HepG2 (cell line): ENCODE results near the gene FYB2. TPM values are rescaled to one million over a fixed set of nuclear protein-coding genes. Genes with fewer than 3 reads are reported as not detected.

Experiments
- ATAC-seq: fragments of 200-7000 bp; cut with Tn5 transposase; 3 replicates; pipeline ENCODE4 v1.9.1; 2020; ENCODE audit warnings: mild to moderate bottlenecking, moderate library complexity
- BruUV-seq: library from RNA; stranded (reverse); fragments of 400-500 nt; replicated peaks from 2 replicates; lab custom pipeline; 2021; lab: Mats Ljungman, UMichigan
- CTCF ChIA-PET: fragments of 300-600 bp; formaldehyde crosslinking; extraction: SDS; loops from one replicate; lab custom pipeline; 2021; ENCODE audit warnings: low total read pairs, inconsistent platforms, low intra/inter-chr PET ratio; lab: Yijun Ruan, JAX
- POLR2A ChIA-PET: fragments of 350-600 bp; sonication (Branson Sonifier 250); formaldehyde crosslinking; loops from one replicate; lab custom pipeline; 2020; ENCODE audit warnings: antibody characterized with exemption, inconsistent platforms; lab: Yijun Ruan, JAX
- DNase-seq: peaks from one replicate; pipeline ENCODE4 v3.0.0-alpha.2; 2015; ENCODE audit warnings: low spot score
- FAIRE-seq: peaks from 3 replicates; lab custom pipeline; 2011; peaks lifted over from hg19 to GRCh38; lab: Jason Lieb, UNC
- H2AFZ ChIP-seq: one replicate; pipeline ENCODE4 v1.6.1; 2011; ENCODE audit warnings: low read length, inconsistent platforms
- H3K27ac ChIP-seq: fragments of 300-600 bp; 3 replicates; pipeline ENCODE4 v1.8.0; 2011; ENCODE audit warnings: mixed run types, mild to moderate bottlenecking, mixed read lengths, low read length, inconsistent platforms; ENCODE audit not compliant: insufficient read depth; ENCODE audit errors: extremely low read length
- H3K27me3 ChIP-seq, 2 experiments: fragments of 200-600 bp in 1 of 2; 2 replicates in 1 of 2; 3 replicates in 1 of 2; pipeline versions ENCODE4 v1.6.0 to v1.8.0; 2011; ENCODE audit warnings: low read length in 2 of 2, mild to moderate bottlenecking in 2 of 2, moderate library complexity in 2 of 2, inconsistent platforms in 1 of 2; ENCODE audit not compliant: insufficient read depth in 2 of 2, control insufficient read depth in 1 of 2
- H3K36me3 ChIP-seq, 2 experiments: fragments of 200-600 bp in 1 of 2; replicated peaks in 1 of 2; 2 replicates in 1 of 2; 3 replicates in 1 of 2; pipeline versions ENCODE4 v1.5.1 to v1.8.0; 2011; ENCODE audit warnings: low read length in 2 of 2, inconsistent platforms in 1 of 2; ENCODE audit not compliant: insufficient read depth in 2 of 2, control insufficient read depth in 1 of 2
- H3K4me1 ChIP-seq: 2 replicates; pipeline ENCODE4 v1.5.1; 2012; ENCODE audit warnings: low read length, inconsistent platforms; ENCODE audit not compliant: insufficient read depth
- H3K4me2 ChIP-seq: 2 replicates; pipeline ENCODE4 v1.6.0; 2011; ENCODE audit warnings: low read depth, low read length, inconsistent platforms
- H3K4me3 ChIP-seq, 3 experiments: fragments of 200-600 bp in 1 of 3; sonication (generic), shearing (Covaris generic) in 1 of 3; replicated peaks in 1 of 3; 2 replicates each; pipeline ENCODE4 v1.5.1; 2011 to 2016; ENCODE audit warnings: low read length in 3 of 3, inconsistent platforms in 2 of 3, low read depth in 2 of 3, mild to moderate bottlenecking in 2 of 3, control low read depth in 1 of 3, mixed read lengths in 1 of 3; ENCODE audit not compliant: insufficient read depth in 1 of 3
- H3K79me2 ChIP-seq: one replicate; pipeline ENCODE4 v1.6.1; 2011; ENCODE audit warnings: low read length, inconsistent platforms; ENCODE audit not compliant: insufficient read depth
- H3K9ac ChIP-seq: 2 replicates; pipeline ENCODE4 v1.6.0; 2011; ENCODE audit warnings: mild to moderate bottlenecking, low read depth, low read length, inconsistent platforms; ENCODE audit not compliant: insufficient read depth
- H3K9me3 ChIP-seq: 2 replicates; pipeline ENCODE4 v1.5.1; 2012; ENCODE audit warnings: mild to moderate bottlenecking, low read length
- H4K20me1 ChIP-seq: 2 replicates; pipeline ENCODE4 v1.6.0; 2011; ENCODE audit warnings: inconsistent platforms, mild to moderate bottlenecking, low read length, moderate library complexity; ENCODE audit not compliant: insufficient read depth
- HNF4A ChIP-seq: sonication (generic); formaldehyde crosslinking; IDR thresholded peaks from 2 replicates; pipeline ENCODE4 v1.4.0; 2020; ENCODE audit warnings: missing genetic modification reagents
- NFRKB ChIP-seq: fragments of 450-650 bp; IDR thresholded peaks from 2 replicates; pipeline ENCODE4 v1.6.1; 2017
- SMAD9 ChIP-seq: sonication (generic); formaldehyde crosslinking; IDR thresholded peaks from 2 replicates; pipeline ENCODE4 v1.5.1; 2020; ENCODE audit warnings: mild to moderate bottlenecking, missing genetic modification reagents
- SMARCE1 ChIP-seq: fragments of 450-650 bp; IDR thresholded peaks from 2 replicates; pipeline ENCODE4 v1.6.1; 2017; ENCODE audit warnings: borderline replicate concordance
- SRF ChIP-seq: IDR thresholded peaks from 2 replicates; pipeline ENCODE4 v1.6.1; 2011; ENCODE audit warnings: mild to moderate bottlenecking, low read depth, low read length, moderate library complexity
- ZFAT ChIP-seq: sonication (generic); formaldehyde crosslinking; conservative IDR thresholded peaks from 2 replicates; pipeline ENCODE4 v1.8.1; 2023; ENCODE audit warnings: missing genetic modification reagents, inconsistent platforms
- ZNF205 ChIP-seq: IDR thresholded peaks from 2 replicates; pipeline ENCODE4 v1.6.1; 2018; ENCODE audit warnings: missing biosample characterization, missing genetic modification reagents
- WGBS: methylation state at CpG from one replicate; pipeline ENCODE4 v1.1.6; 2017; ENCODE audit warnings: low lambda C conversion rate; 5-methylcytosine and 5-hydroxymethylcytosine counted together
- in situ Hi-C: cut with HindIII; loops from 2 replicates; pipeline ENCODE4 v1.10.0; 2017; ENCODE audit warnings: low pct_unique_long_range_greater_than_20kb; ENCODE audit not compliant: extremely low pct_ligation_motif_present
- intact Hi-C: fragments of 100-400 bp; cut with micrococcal nuclease; formaldehyde crosslinking; loops from one replicate; pipeline ENCODE4 v1.10.0; 2022; ENCODE audit not compliant: unreplicated experiment
- polyA plus RNA-seq, 8 experiments: library from polyadenylated mRNA; depleted of rRNA in 3 of 8; stranded (reverse) in 7 of 8; unstranded in 1 of 8; fragments of >200 nt; fragmentation: Illumina TruSeq in 4 of 8; extraction: Trizol in 4 of 8; gene quantifications; 2 replicates each; pipeline versions ENCODE4 v1.2.1 to v1.2.3, GENCODE V29; 2011 to 2016; ENCODE audit warnings: low read depth in 4 of 8, missing spikeins in 1 of 8, mixed read lengths in 1 of 8; ENCODE audit not compliant: insufficient read depth in 1 of 8
- total RNA-seq, 5 experiments: library from RNA; depleted of rRNA; stranded (reverse); fragments of >200 nt; fragmentation: Illumina TruSeq; extraction: Trizol; gene quantifications; 2 replicates each; pipeline ENCODE4 v1.2.3, GENCODE V29; 2016; ENCODE audit warnings: low read depth in 1 of 5
- TF ChIP-seq, protein P1 (sequence below): sonication (generic); formaldehyde crosslinking; IDR thresholded peaks from 2 replicates; pipeline ENCODE4 v1.8.1; 2023; ENCODE audit warnings: missing genetic modification reagents, inconsistent platforms, borderline replicate concordance
- TF ChIP-seq, protein P2 (sequence below): sonication (generic); formaldehyde crosslinking; IDR thresholded peaks from 2 replicates; pipeline ENCODE4 v1.8.0; 2022; ENCODE audit warnings: mild to moderate bottlenecking, missing genetic modification reagents, borderline replicate concordance
- TF ChIP-seq, protein P3 (sequence below), 2 experiments: sonication (generic) in 1 of 2; formaldehyde crosslinking in 1 of 2; IDR thresholded peaks; 2 replicates each; pipeline versions ENCODE4 v1.6.1 to v1.9.0; 2014 to 2022; ENCODE audit warnings: antibody characterized with exemption in 1 of 2, borderline replicate concordance in 1 of 2, inconsistent platforms in 1 of 2, low read depth in 1 of 2, missing genetic modification reagents in 1 of 2

The FYB2 gene
- total and polyA plus RNA-seq, 2 of the 13 experiments (the other 11 are each of a cell fraction or from before 2014, with no cell fraction given) = 1.2 to 2.7 TPM

DNA sequence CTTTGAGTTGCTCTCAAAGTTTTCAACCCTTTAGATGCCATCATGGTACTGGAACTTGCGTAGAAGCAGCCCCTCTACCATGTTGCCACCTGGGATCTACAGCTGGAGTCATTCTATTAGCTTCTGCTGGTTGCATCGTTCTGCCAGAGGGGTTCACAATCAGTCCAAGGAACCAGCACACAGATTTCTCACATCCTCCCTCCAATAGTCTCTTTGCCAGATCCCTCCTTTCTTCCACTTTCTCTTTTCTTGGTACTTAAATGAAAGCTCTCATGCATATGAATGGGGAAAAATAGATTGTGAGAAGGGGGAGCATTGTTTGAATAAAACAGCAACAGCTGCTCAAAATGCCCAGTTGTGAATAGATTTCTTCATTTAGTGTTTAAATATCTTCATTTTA is 31.2 kb upstream of the FYB2 start:
- Histone ChIP-seq H3K9me3 (no peaks in the 10 kb centered on the region), H3K9ac (no peak overlapping the region), H3K36me3 (no peaks in the 10 kb centered on the region), H3K27me3 (no peaks in the 10 kb centered on the region), H3K4me1 (peaks cover 57% of the 10 kb centered on the region), H4K20me1 (no peaks in the 10 kb centered on the region), H3K4me2 (no peak overlapping the region), H3K79me2 (no peaks in the 10 kb centered on the region), H3K4me3 (no peak overlapping the region), H2AFZ (no peak overlapping the region), H3K27ac (no peak overlapping the region)
- intact Hi-C loops (no loop called here), in situ Hi-C loops (loop anchor here (5.0 kb wide), 1 partner anchor 62 kb away; no protein-coding TSS in a partner anchor)
- 100% methylated on average over 2 of the region's 2 CpGs for WGBS
- TF ChIP-seq, protein P1, sequence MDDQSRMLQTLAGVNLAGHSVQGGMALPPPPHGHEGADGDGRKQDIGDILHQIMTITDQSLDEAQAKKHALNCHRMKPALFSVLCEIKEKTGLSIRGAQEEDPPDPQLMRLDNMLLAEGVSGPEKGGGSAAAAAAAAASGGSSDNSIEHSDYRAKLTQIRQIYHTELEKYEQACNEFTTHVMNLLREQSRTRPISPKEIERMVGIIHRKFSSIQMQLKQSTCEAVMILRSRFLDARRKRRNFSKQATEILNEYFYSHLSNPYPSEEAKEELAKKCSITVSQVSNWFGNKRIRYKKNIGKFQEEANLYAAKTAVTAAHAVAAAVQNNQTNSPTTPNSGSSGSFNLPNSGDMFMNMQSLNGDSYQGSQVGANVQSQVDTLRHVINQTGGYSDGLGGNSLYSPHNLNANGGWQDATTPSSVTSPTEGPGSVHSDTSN (CRISPR knock-in tag) = no peak
- TF ChIP-seq ZNF205 (CRISPR knock-in tag) (no peak), NFRKB (no peak)
- FAIRE-seq (no peak), DNase-seq (no peak), ATAC-seq (no peak)
- ChIA-PET POLR2A (no interaction called here), CTCF (no interaction called here)
- BruUV-seq = no TSS peak

DNA sequence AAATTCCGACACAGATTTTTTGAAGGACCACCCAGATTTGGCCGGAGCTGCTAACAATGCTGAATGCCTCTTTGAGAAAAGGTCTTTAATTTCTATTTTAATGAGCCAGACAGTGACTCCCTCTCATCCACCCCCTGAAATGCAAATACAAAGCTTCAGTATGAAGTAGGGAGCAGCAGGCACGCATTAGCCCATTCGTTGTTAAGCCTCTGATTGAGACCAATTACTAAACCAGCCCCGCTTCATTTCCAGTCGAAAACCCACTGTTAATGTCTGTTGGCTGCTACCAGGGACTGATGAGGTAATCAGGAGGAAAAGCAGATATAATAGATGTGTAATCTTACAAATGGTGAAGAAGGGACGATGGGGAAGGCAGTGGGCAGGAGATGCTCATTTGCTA is 30.5 kb upstream of the FYB2 start:
- Histone ChIP-seq H3K27me3 (no peaks in the 10 kb centered on the region), H3K36me3 (no peaks in the 10 kb centered on the region), H4K20me1 (no peaks in the 10 kb centered on the region), H3K4me3 (no peak overlapping the region), H3K4me1 (peaks cover 50% of the 10 kb centered on the region), H3K4me2 (no peak overlapping the region), H3K9me3 (no peaks in the 10 kb centered on the region), H3K79me2 (no peaks in the 10 kb centered on the region), H2AFZ (no peak overlapping the region), H3K9ac (no peak overlapping the region), H3K27ac (no peak overlapping the region)
- CTCF ChIA-PET = no interaction called here
- FAIRE-seq (no peak), DNase-seq (no peak), ATAC-seq (no peak)
- 88% methylated on average over 7 of the region's 7 CpGs for WGBS
- in situ Hi-C loops = loop anchor here (5.0 to 25.0 kb wide), 3 partner anchors 63 to 1188 kb away; no protein-coding TSS in a partner anchor
- BruUV-seq = no TSS peak
- intact Hi-C loops = no loop called here
- POLR2A ChIA-PET = no interaction called here
- no peak for TF ChIP-seq SMARCE1
- no peak for TF ChIP-seq SRF
- TF ChIP-seq HNF4A (CRISPR knock-in tag) = no peak
- TF ChIP-seq, protein P2, sequence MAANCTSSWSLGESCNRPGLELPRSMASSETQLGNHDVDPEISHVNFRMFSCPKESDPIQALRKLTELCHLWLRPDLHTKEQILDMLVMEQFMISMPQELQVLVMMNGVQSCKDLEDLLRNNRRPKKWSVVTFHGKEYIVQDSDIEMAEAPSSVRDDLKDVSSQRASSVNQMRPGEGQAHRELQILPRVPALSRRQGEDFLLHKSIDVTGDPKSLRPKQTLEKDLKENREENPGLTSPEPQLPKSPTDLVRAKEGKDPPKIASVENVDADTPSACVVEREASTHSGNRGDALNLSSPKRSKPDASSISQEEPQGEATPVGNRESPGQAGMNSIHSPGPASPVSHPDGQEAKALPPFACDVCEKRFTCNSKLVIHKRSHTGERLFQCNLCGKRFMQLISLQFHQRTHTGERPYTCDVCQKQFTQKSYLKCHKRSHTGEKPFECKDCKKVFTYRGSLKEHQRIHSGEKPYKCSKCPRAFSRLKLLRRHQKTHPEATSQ = no peak
- no peak for TF ChIP-seq SMAD9 (CRISPR knock-in tag)
- TF ChIP-seq, protein P3, sequence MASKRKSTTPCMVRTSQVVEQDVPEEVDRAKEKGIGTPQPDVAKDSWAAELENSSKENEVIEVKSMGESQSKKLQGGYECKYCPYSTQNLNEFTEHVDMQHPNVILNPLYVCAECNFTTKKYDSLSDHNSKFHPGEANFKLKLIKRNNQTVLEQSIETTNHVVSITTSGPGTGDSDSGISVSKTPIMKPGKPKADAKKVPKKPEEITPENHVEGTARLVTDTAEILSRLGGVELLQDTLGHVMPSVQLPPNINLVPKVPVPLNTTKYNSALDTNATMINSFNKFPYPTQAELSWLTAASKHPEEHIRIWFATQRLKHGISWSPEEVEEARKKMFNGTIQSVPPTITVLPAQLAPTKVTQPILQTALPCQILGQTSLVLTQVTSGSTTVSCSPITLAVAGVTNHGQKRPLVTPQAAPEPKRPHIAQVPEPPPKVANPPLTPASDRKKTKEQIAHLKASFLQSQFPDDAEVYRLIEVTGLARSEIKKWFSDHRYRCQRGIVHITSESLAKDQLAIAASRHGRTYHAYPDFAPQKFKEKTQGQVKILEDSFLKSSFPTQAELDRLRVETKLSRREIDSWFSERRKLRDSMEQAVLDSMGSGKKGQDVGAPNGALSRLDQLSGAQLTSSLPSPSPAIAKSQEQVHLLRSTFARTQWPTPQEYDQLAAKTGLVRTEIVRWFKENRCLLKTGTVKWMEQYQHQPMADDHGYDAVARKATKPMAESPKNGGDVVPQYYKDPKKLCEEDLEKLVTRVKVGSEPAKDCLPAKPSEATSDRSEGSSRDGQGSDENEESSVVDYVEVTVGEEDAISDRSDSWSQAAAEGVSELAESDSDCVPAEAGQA (IDR thresholded peaks at IDR 0.05; ENCODE audit: low read depth) = no peak
- TF ChIP-seq, protein P3 (CRISPR knock-in tag; IDR thresholded peaks at IDR 0.05; ENCODE audit: borderline replicate concordance) = no peak
- TF ChIP-seq ZFAT (CRISPR knock-in tag) = no peak
